Measurements from ENCODE around the gene MANSC1. TPM values are rescaled to one million over a fixed set of nuclear protein-coding genes. Genes with fewer than 3 reads are reported as not detected.

MANSC1 gene
- total and polyA plus RNA-seq, 2 experiments from 2014 or later = 8.2 to 12.2 TPM

- H3K9ac ChIP-seq = no peak overlapping the region
- H3K4me1 ChIP-seq (ENCODE audit: insufficient read depth) = peaks cover 15% of the 10 kb centered on the region
- no peaks in the 10 kb centered on the region for H4K20me1 ChIP-seq (ENCODE audit: insufficient read depth)
- TF ChIP-seq EZH2phosphoT487 (IDR thresholded peaks at IDR 0.05; ENCODE audit: insufficient read depth, low read depth) (no peak), EZH2 (IDR thresholded peaks at IDR 0.05; ENCODE audit: insufficient read depth, poor library complexity, severe bottlenecking) (no peak)
- H2AFZ ChIP-seq = no peak overlapping the region
- no peaks in the 10 kb centered on the region for H3K9me2 ChIP-seq (ENCODE audit: insufficient read depth)
- no peaks in the 10 kb centered on the region for H3K36me3 ChIP-seq (ENCODE audit: low read depth)
- no peaks in the 10 kb centered on the region for H3K27me3 ChIP-seq (replicated peaks; ENCODE audit: insufficient read depth)
- H3K79me2 ChIP-seq (ENCODE audit: insufficient read depth) = no peaks in the 10 kb centered on the region
- H3K9me3 ChIP-seq (ENCODE audit: low read depth) = no peaks in the 10 kb centered on the region
- H3K4me3 ChIP-seq = no peak overlapping the region
- in situ Hi-C loops (cut with MboI) = no loop called here
- WGBS, 2 experiments (ENCODE audit: low coverage in 1 of 2, low lambda C conversion rate in 2 of 2, missing lambda C conversion rate in 2 of 2) = 49 to 51% methylated on average over 7 of the region's 7 CpGs
- peak; percentile 74 for DNase-seq
- H3K27ac ChIP-seq = no peak overlapping the region
- H3K4me2 ChIP-seq (ENCODE audit: unreplicated experiment) = peak overlapping the region; percentile 33
- H3F3A ChIP-seq (ENCODE audit: insufficient read depth) = peaks cover 24% of the 10 kb centered on the region
Measured at GRCh38 chr12:12282761-12283425, 67.1 kb downstream of the MANSC1 start.

GRCh38 chr12:12282202-12282601 lies 67.8 kb downstream of the MANSC1 start:
- no peak for DNase-seq
- in situ Hi-C loops (cut with MboI) = no loop called here
- Histone ChIP-seq H3K4me3 (no peak overlapping the region), H3K4me2 (ENCODE audit: unreplicated experiment) (peak overlapping the region; percentile 33), H3K9ac (no peak overlapping the region), H3K27me3 (replicated peaks; ENCODE audit: insufficient read depth) (no peaks in the 10 kb centered on the region), H3K79me2 (ENCODE audit: insufficient read depth) (no peaks in the 10 kb centered on the region), H3K9me3 (ENCODE audit: low read depth) (no peaks in the 10 kb centered on the region), H3K27ac (no peak overlapping the region), H4K20me1 (ENCODE audit: insufficient read depth) (no peaks in the 10 kb centered on the region), H3K36me3 (ENCODE audit: low read depth) (no peaks in the 10 kb centered on the region), H3F3A (ENCODE audit: insufficient read depth) (peaks cover 24% of the 10 kb centered on the region), H2AFZ (no peak overlapping the region), H3K9me2 (ENCODE audit: insufficient read depth) (no peaks in the 10 kb centered on the region), H3K4me1 (ENCODE audit: insufficient read depth) (peaks cover 15% of the 10 kb centered on the region)
- TF ChIP-seq EZH2phosphoT487 (IDR thresholded peaks at IDR 0.05; ENCODE audit: insufficient read depth, low read depth) = no peak
- no peak for TF ChIP-seq EZH2 (IDR thresholded peaks at IDR 0.05; ENCODE audit: insufficient read depth, poor library complexity, severe bottlenecking)
- WGBS, 2 experiments (ENCODE audit: low coverage in 1 of 2, low lambda C conversion rate in 2 of 2, missing lambda C conversion rate in 2 of 2) = 98 to 100% methylated on average over 3 of the region's 3 CpGs

GRCh38 chr12:12281134-12281533 lies 68.9 kb downstream of the MANSC1 start:
- Histone ChIP-seq H3F3A (ENCODE audit: insufficient read depth) (peaks cover 24% of the 10 kb centered on the region), H3K4me2 (ENCODE audit: unreplicated experiment) (no peak overlapping the region), H3K9me3 (ENCODE audit: low read depth) (no peaks in the 10 kb centered on the region), H3K9ac (no peak overlapping the region), H3K4me1 (ENCODE audit: insufficient read depth) (peaks cover 15% of the 10 kb centered on the region), H3K27ac (no peak overlapping the region), H3K4me3 (no peak overlapping the region), H2AFZ (no peak overlapping the region), H3K27me3 (replicated peaks; ENCODE audit: insufficient read depth) (no peaks in the 10 kb centered on the region), H4K20me1 (ENCODE audit: insufficient read depth) (no peaks in the 10 kb centered on the region), H3K36me3 (ENCODE audit: low read depth) (no peaks in the 10 kb centered on the region), H3K9me2 (ENCODE audit: insufficient read depth) (no peaks in the 10 kb centered on the region), H3K79me2 (ENCODE audit: insufficient read depth) (no peaks in the 10 kb centered on the region)
- in situ Hi-C loops (cut with MboI) = no loop called here
- TF ChIP-seq EZH2phosphoT487 (IDR thresholded peaks at IDR 0.05; ENCODE audit: insufficient read depth, low read depth) (no peak), EZH2 (IDR thresholded peaks at IDR 0.05; ENCODE audit: insufficient read depth, poor library complexity, severe bottlenecking) (no peak)
- DNase-seq = no peak
- WGBS, 2 experiments (ENCODE audit: low coverage in 1 of 2, low lambda C conversion rate in 2 of 2, missing lambda C conversion rate in 2 of 2) = 85 to 100% methylated on average over 1 of the region's 1 CpG

- H3K27ac ChIP-seq = no peak overlapping the region
- DNase-seq = peak; percentile 83
- H4K20me1 ChIP-seq (ENCODE audit: insufficient read depth) = no peaks in the 10 kb centered on the region
- 5 to 6% methylated on average over 4 of the region's 4 CpGs for WGBS, 2 experiments (ENCODE audit: low coverage in 1 of 2, low lambda C conversion rate in 2 of 2, missing lambda C conversion rate in 2 of 2)
- H3K9ac ChIP-seq = no peak overlapping the region
- H3K79me2 ChIP-seq (ENCODE audit: insufficient read depth) = no peaks in the 10 kb centered on the region
- peaks cover 15% of the 10 kb centered on the region for H3K4me1 ChIP-seq (ENCODE audit: insufficient read depth)
- no peak overlapping the region for H2AFZ ChIP-seq
- H3K4me2 ChIP-seq (ENCODE audit: unreplicated experiment) = no peak overlapping the region
- peaks cover 24% of the 10 kb centered on the region for H3F3A ChIP-seq (ENCODE audit: insufficient read depth)
- H3K36me3 ChIP-seq (ENCODE audit: low read depth) = no peaks in the 10 kb centered on the region
- H3K9me2 ChIP-seq (ENCODE audit: insufficient read depth) = no peaks in the 10 kb centered on the region
- H3K9me3 ChIP-seq (ENCODE audit: low read depth) = no peaks in the 10 kb centered on the region
- no peak for TF ChIP-seq EZH2phosphoT487 (IDR thresholded peaks at IDR 0.05; ENCODE audit: insufficient read depth, low read depth)
- no peak for TF ChIP-seq EZH2 (IDR thresholded peaks at IDR 0.05; ENCODE audit: insufficient read depth, poor library complexity, severe bottlenecking)
- H3K4me3 ChIP-seq = no peak overlapping the region
- in situ Hi-C loops (cut with MboI) = no loop called here
- H3K27me3 ChIP-seq (replicated peaks; ENCODE audit: insufficient read depth) = no peaks in the 10 kb centered on the region
Measured at GRCh38 chr12:12278899-12279298, 71.1 kb downstream of the MANSC1 start.

Small RNA genes within 50 kb of the gene (small RNA-seq; reads per million reads assigned to genes)
- not detected for gene RNU6-318P (ENCODE audit: low read depth, low replicate concordance)

Other genes starting within 250 kb of the MANSC1 start
- gene LRP6, start 83.2 kb downstream of the MANSC1 start, total RNA-seq (2014; rRNA removed; shearing (Covaris generic)) = 19.2 and 20.1 TPM in 2 replicates
- 10.3 and 10.8 TPM in 2 replicates for gene LRP6, start 83.2 kb downstream of the MANSC1 start, polyA plus RNA-seq (2016; fragmentation: Nextera tagmentation; extraction: Ambion mirVana)
- 4.6 and 7.7 TPM in 2 replicates for gene BORCS5, start 6.8 kb upstream of the MANSC1 start, total RNA-seq (2014; rRNA removed; shearing (Covaris generic))
- 14.1 and 17.2 TPM in 2 replicates for gene BORCS5, start 6.8 kb upstream of the MANSC1 start, polyA plus RNA-seq (2016; fragmentation: Nextera tagmentation; extraction: Ambion mirVana)
- 2.8 and 3.0 TPM in 2 replicates for gene DUSP16, start 212.6 kb upstream of the MANSC1 start, total RNA-seq (2014; rRNA removed; shearing (Covaris generic))
- gene DUSP16, start 212.6 kb upstream of the MANSC1 start, polyA plus RNA-seq (2016; fragmentation: Nextera tagmentation; extraction: Ambion mirVana) = 0.74 and 1.1 TPM in 2 replicates

Measured in GM23248 (cell line).